GM19193 (cell line): Measurements from ENCODE around the gene RAB11FIP4.

Experiments
- POLR2A ChIP-seq: IDR thresholded peaks from 4 replicates; pipeline ENCODE4 v1.6.1; 2011; ENCODE audit not compliant: insufficient read depth, insufficient read length; ENCODE audit errors: extremely low read depth

The RAB11FIP4 gene

GRCh38 chr17:31385428-31386285 lies 5.8 kb upstream of the RAB11FIP4 start:
- TF ChIP-seq POLR2A = no peak

- no peak for TF ChIP-seq POLR2A
Measured at GRCh38 chr17:31386542-31387075, 4.9 kb upstream of the RAB11FIP4 start.

- no peak for TF ChIP-seq POLR2A
Measured at GRCh38 chr17:31387438-31387837, 4.0 kb upstream of the RAB11FIP4 start.

- TF ChIP-seq POLR2A = no peak
Measured at GRCh38 chr17:31388351-31388750, 3.1 kb upstream of the RAB11FIP4 start.

GRCh38 chr17:31388770-31389656 lies 2.5 kb upstream of the RAB11FIP4 start:
- TF ChIP-seq POLR2A = no peak

- no peak for TF ChIP-seq POLR2A
Measured at GRCh38 chr17:31389657-31390381, 1.7 kb upstream of the RAB11FIP4 start.

- no peak for TF ChIP-seq POLR2A
Measured at GRCh38 chr17:31390426-31390747, 1.1 kb upstream of the RAB11FIP4 start.

GRCh38 chr17:31390748-31391495 lies 553 bp upstream of the RAB11FIP4 start:
- TF ChIP-seq POLR2A = no peak

GRCh38 chr17:31392002-31392855 lies 754 bp downstream of the RAB11FIP4 start:
- TF ChIP-seq POLR2A = no peak

- TF ChIP-seq POLR2A = no peak
Measured at GRCh38 chr17:31392856-31393748, 1.6 kb downstream of the RAB11FIP4 start.

- TF ChIP-seq POLR2A = no peak
Measured at GRCh38 chr17:31393749-31394146, 2.3 kb downstream of the RAB11FIP4 start.

GRCh38 chr17:31394544-31394943 lies 3.1 kb downstream of the RAB11FIP4 start:
- no peak for TF ChIP-seq POLR2A
